Muscle of leg (tissue), 11 donors: ENCODE data around the gene ADGRL4. TPM values are rescaled to one million over a fixed set of nuclear protein-coding genes. Genes with fewer than 3 reads are reported as not detected.

Experiments
- DNase-seq: peaks from one replicate; pipeline ENCODE4 v3.0.0; 2013
- H3K27ac ChIP-seq: one replicate; pipeline ENCODE4 v1.5.1; 2013; ENCODE audit warnings: mild to moderate bottlenecking, low read length, control low read depth
- H3K27me3 ChIP-seq: one replicate; pipeline ENCODE4 v1.6.1; 2013; ENCODE audit warnings: low read length; ENCODE audit not compliant: control insufficient read depth, insufficient read depth
- H3K36me3 ChIP-seq: one replicate; pipeline ENCODE4 v1.6.1; 2013; ENCODE audit warnings: low read length; ENCODE audit not compliant: control insufficient read depth, insufficient read depth
- H3K4me1 ChIP-seq: one replicate; pipeline ENCODE4 v1.6.1; 2013; ENCODE audit warnings: low read length; ENCODE audit not compliant: control insufficient read depth, insufficient read depth
- H3K4me3 ChIP-seq: one replicate; pipeline ENCODE4 v1.5.1; 2013; ENCODE audit warnings: low read length, control low read depth
- H3K9me3 ChIP-seq: replicated peaks from 2 replicates; pipeline ENCODE4 v1.6.1; 2013; ENCODE audit warnings: low read depth, low read length; ENCODE audit not compliant: control insufficient read depth
- WGBS: methylation state at CpG from one replicate; pipeline ENCODE4 v1.1.5; 2013; ENCODE audit warnings: missing lambda C conversion rate; ENCODE audit not compliant: insufficient coverage; 5-methylcytosine and 5-hydroxymethylcytosine counted together
- polyA plus RNA-seq, 8 donors: library from polyadenylated mRNA; unstranded; fragments of 120-200 nt; gene quantifications; one replicate each; pipeline versions ENCODE4 v1.2.1 to v1.2.3, GENCODE V29; 2013; ENCODE audit warnings: inconsistent platforms in 1 of 8, low replicate concordance in 1 of 8; ENCODE audit not compliant: insufficient read length in 8 of 8, insufficient read depth in 1 of 8
- total RNA-seq: library from RNA; stranded (reverse); fragments of 120-200 nt; gene quantifications from one replicate; pipeline ENCODE4 v1.2.4, GENCODE V29; 2013

ADGRL4 gene
- total and polyA plus RNA-seq, 9 donors, result 13.2 to 19.8 (median 15.3) TPM

GRCh38 chr1:78950826-78951225, 55.7 kb downstream of the ADGRL4 start:
- Histone ChIP-seq H3K27ac (no peak overlapping the region), H3K36me3 (no peaks in the 10 kb centered on the region), H3K27me3 (no peaks in the 10 kb centered on the region), H3K4me3 (no peak overlapping the region), H3K9me3 (no peaks in the 10 kb centered on the region), H3K4me1 (no peaks in the 10 kb centered on the region)
- DNase-seq, result no peak
- 100% methylated on average over 1 of the region's 2 CpGs for WGBS

GRCh38 chr1:78949227-78949626, 57.3 kb downstream of the ADGRL4 start:
- Histone ChIP-seq H3K9me3 (no peaks in the 10 kb centered on the region), H3K27me3 (no peaks in the 10 kb centered on the region), H3K27ac (no peak overlapping the region), H3K4me1 (no peaks in the 10 kb centered on the region), H3K4me3 (no peak overlapping the region), H3K36me3 (no peaks in the 10 kb centered on the region)
- WGBS, result no CpG with 5 or more reads among the region's 2 CpGs
- no peak for DNase-seq

- no peaks in the 10 kb centered on the region for H3K27me3 ChIP-seq
- H3K27ac ChIP-seq, result no peak overlapping the region
- no peak for DNase-seq
- H3K36me3 ChIP-seq, result no peaks in the 10 kb centered on the region
- H3K4me3 ChIP-seq, result no peak overlapping the region
- H3K9me3 ChIP-seq, result no peaks in the 10 kb centered on the region
- H3K4me1 ChIP-seq, result no peaks in the 10 kb centered on the region
- WGBS, result 67% methylated on average over 2 of the region's 3 CpGs
Observed at GRCh38 chr1:78919150-78919549, 87.4 kb downstream of the ADGRL4 start.

- no peak for DNase-seq
- Histone ChIP-seq H3K27ac (no peak overlapping the region), H3K4me1 (no peaks in the 10 kb centered on the region), H3K36me3 (no peaks in the 10 kb centered on the region), H3K4me3 (no peak overlapping the region), H3K9me3 (no peaks in the 10 kb centered on the region), H3K27me3 (no peaks in the 10 kb centered on the region)
- no CpG with 5 or more reads among the region's 2 CpGs for WGBS
Observed at GRCh38 chr1:78918157-78918556, 88.4 kb downstream of the ADGRL4 start.

- H3K27me3 ChIP-seq, result no peaks in the 10 kb centered on the region
- no peak overlapping the region for H3K27ac ChIP-seq
- H3K4me3 ChIP-seq, result no peak overlapping the region
- WGBS, result no CpG with 5 or more reads among the region's 3 CpGs
- no peaks in the 10 kb centered on the region for H3K9me3 ChIP-seq
- no peaks in the 10 kb centered on the region for H3K4me1 ChIP-seq
- no peak for DNase-seq
- no peaks in the 10 kb centered on the region for H3K36me3 ChIP-seq
Observed at GRCh38 chr1:78916986-78917385, 89.5 kb downstream of the ADGRL4 start.

GRCh38 chr1:78913950-78914349, 92.6 kb downstream of the ADGRL4 start:
- H3K4me3 ChIP-seq, result no peak overlapping the region
- no peak for DNase-seq
- H3K9me3 ChIP-seq, result no peaks in the 10 kb centered on the region
- H3K4me1 ChIP-seq, result no peaks in the 10 kb centered on the region
- no peaks in the 10 kb centered on the region for H3K27me3 ChIP-seq
- WGBS, result no CpG with 5 or more reads among the region's 2 CpGs
- H3K36me3 ChIP-seq, result no peaks in the 10 kb centered on the region
- H3K27ac ChIP-seq, result no peak overlapping the region

- Histone ChIP-seq H3K27me3 (no peaks in the 10 kb centered on the region), H3K27ac (no peak overlapping the region), H3K9me3 (no peaks in the 10 kb centered on the region), H3K36me3 (no peaks in the 10 kb centered on the region), H3K4me1 (no peaks in the 10 kb centered on the region), H3K4me3 (no peak overlapping the region)
- DNase-seq, result no peak
- WGBS, result no CpG with 5 or more reads among the region's 3 CpGs
Observed at GRCh38 chr1:78911956-78912880, 94.3 kb downstream of the ADGRL4 start.

GRCh38 chr1:78902641-78903040, 103.9 kb downstream of the ADGRL4 start:
- DNase-seq, result no peak
- no peaks in the 10 kb centered on the region for H3K36me3 ChIP-seq
- no peaks in the 10 kb centered on the region for H3K9me3 ChIP-seq
- H3K27me3 ChIP-seq, result no peaks in the 10 kb centered on the region
- no peaks in the 10 kb centered on the region for H3K4me1 ChIP-seq
- WGBS, result no CpG with 5 or more reads among the region's 1 CpG
- no peak overlapping the region for H3K27ac ChIP-seq
- H3K4me3 ChIP-seq, result no peak overlapping the region

GRCh38 chr1:78894811-78895210, 111.7 kb downstream of the ADGRL4 start:
- DNase-seq, result peak; percentile 79
- H3K9me3 ChIP-seq, result no peaks in the 10 kb centered on the region
- no peak overlapping the region for H3K27ac ChIP-seq
- H3K4me3 ChIP-seq, result no peak overlapping the region
- no CpG with 5 or more reads among the region's 2 CpGs for WGBS
- no peaks in the 10 kb centered on the region for H3K27me3 ChIP-seq
- H3K36me3 ChIP-seq, result no peaks in the 10 kb centered on the region
- no peaks in the 10 kb centered on the region for H3K4me1 ChIP-seq

GRCh38 chr1:78892260-78892840, 114.2 kb downstream of the ADGRL4 start:
- Histone ChIP-seq H3K36me3 (no peaks in the 10 kb centered on the region), H3K9me3 (no peaks in the 10 kb centered on the region), H3K27ac (peak overlapping the region; percentile 53), H3K4me3 (no peak overlapping the region), H3K4me1 (no peaks in the 10 kb centered on the region), H3K27me3 (no peaks in the 10 kb centered on the region)
- no CpG with 5 or more reads among the region's 3 CpGs for WGBS
- peak; percentile 71 for DNase-seq
